Posterior vena cava (tissue), 2 donors: ENCODE data around the gene FAM171A2. TPM values are rescaled to one million over a fixed set of nuclear protein-coding genes. Genes with fewer than 3 reads are reported as not detected.
"Not testable (repeated sequence)": the region's sequence is repeated elsewhere in the genome, so short reads cannot be mapped to it uniquely, and the experiment has no call there.

Source experiments
- DNase-seq: peaks from one replicate; pipeline ENCODE4 v3.0.0-alpha.2; 2020; ENCODE audit warnings: low spot score
- intact Hi-C, 2 donors: fragments of 100-400 bp; cut with DNase I; formaldehyde crosslinking; loops; one replicate each; pipeline versions ENCODE4 v1.14.1 to v1.14.2; 2022 to 2023
- total RNA-seq, 2 donors: library from RNA; stranded (reverse); fragmentation: NEBNext Ultra II Directional; extraction: Animal tissue kit (Norgen Biotek cat#: 25700); gene quantifications; one replicate each; pipeline ENCODE4 v1.2.1, GENCODE V29; 2021
- donor health status: DM: yes; HTN: yes; CAD: no.
- donor health status: DM: yes; HTN: yes; CAD: no.

Gene FAM171A2
- total RNA-seq, 2 donors from 2014 or later, result 0.43 to 0.69 TPM

- DNase-seq, intact Hi-C loops: not testable (repeated sequence)
Measured at GRCh38 chr17:44365051-44365450, 1.4 kb upstream of the FAM171A2 start.

GRCh38 chr17:44362949-44363612, 572 bp downstream of the FAM171A2 start:
- intact Hi-C loops, result no loop called here
- no peak for DNase-seq

GRCh38 chr17:44362459-44362948, 1.1 kb downstream of the FAM171A2 start:
- no peak for DNase-seq

GRCh38 chr17:44361292-44362260, 2.1 kb downstream of the FAM171A2 start:
- DNase-seq, result no peak
- intact Hi-C loops, result no loop called here

More at GRCh38 chr17:44362459-44362948, 1.1 kb downstream of the FAM171A2 start:
- intact Hi-C loops, result no loop called here

- no peak for DNase-seq
- intact Hi-C loops, result no loop called here
Measured at GRCh38 chr17:44360826-44361225, 2.8 kb downstream of the FAM171A2 start.

GRCh38 chr17:44360144-44360533, 3.5 kb downstream of the FAM171A2 start:
- intact Hi-C loops, result no loop called here
- no peak for DNase-seq

GRCh38 chr17:44359458-44360143, 4.1 kb downstream of the FAM171A2 start:
- intact Hi-C loops, result no loop called here
- no peak for DNase-seq

GRCh38 chr17:44359006-44359405, 4.6 kb downstream of the FAM171A2 start:
- DNase-seq, result no peak
- intact Hi-C loops, result no loop called here

GRCh38 chr17:44358066-44358465, 5.6 kb downstream of the FAM171A2 start:
- intact Hi-C loops, result no loop called here
- no peak for DNase-seq

- intact Hi-C loops, result no loop called here
- no peak for DNase-seq
Measured at GRCh38 chr17:44356241-44356640, 7.4 kb downstream of the FAM171A2 start.

GRCh38 chr17:44355642-44356099, 8.0 kb downstream of the FAM171A2 start:
- DNase-seq, result no peak
- intact Hi-C loops, result no loop called here

GRCh38 chr17:44354582-44355561, 8.8 kb downstream of the FAM171A2 start:
- no peak for DNase-seq
- intact Hi-C loops, result no loop called here

GRCh38 chr17:44353672-44354331, 9.9 kb downstream of the FAM171A2 start:
- no peak for DNase-seq
- intact Hi-C loops, result no loop called here

GRCh38 chr17:44352828-44353671, 10.6 kb downstream of the FAM171A2 start:
- DNase-seq, result no peak

GRCh38 chr17:44351961-44352827, 11.5 kb downstream of the FAM171A2 start:
- DNase-seq, result no peak
- intact Hi-C loops, result no loop called here

More at GRCh38 chr17:44352828-44353671, 10.6 kb downstream of the FAM171A2 start:
- intact Hi-C loops, result no loop called here

- no peak for DNase-seq
- intact Hi-C loops, result no loop called here
Measured at GRCh38 chr17:44351464-44351863, 12.2 kb downstream of the FAM171A2 start.
